ENCODE results near the gene HMGB4.

The HMGB4 gene

GRCh38 chr1:33849211-33849610 is 14.7 kb upstream of the HMGB4 start:
- DNase-seq, result no peak

GRCh38 chr1:33850481-33850880 is 13.4 kb upstream of the HMGB4 start:
- no peak for DNase-seq

DNA sequence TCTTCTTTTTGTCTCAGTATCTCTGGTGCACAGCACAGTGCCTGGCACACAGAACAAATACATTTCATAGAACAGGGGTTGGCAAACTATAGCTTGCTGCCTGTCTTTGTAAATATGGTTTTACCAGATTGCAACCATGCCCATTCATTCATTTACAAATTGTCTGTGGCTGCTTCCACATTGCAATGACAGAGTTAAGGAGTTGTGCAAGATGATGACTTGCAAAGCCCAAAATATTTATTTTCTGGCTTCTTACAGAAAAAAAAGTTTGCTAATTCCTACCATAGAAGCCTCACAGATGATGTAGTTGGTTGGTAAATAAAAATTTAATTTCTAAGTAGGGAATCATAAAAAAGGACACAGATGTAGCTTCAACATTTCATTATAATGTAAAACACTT is 11.2 kb upstream of the HMGB4 start:
- DNase-seq, result no peak

DNA sequence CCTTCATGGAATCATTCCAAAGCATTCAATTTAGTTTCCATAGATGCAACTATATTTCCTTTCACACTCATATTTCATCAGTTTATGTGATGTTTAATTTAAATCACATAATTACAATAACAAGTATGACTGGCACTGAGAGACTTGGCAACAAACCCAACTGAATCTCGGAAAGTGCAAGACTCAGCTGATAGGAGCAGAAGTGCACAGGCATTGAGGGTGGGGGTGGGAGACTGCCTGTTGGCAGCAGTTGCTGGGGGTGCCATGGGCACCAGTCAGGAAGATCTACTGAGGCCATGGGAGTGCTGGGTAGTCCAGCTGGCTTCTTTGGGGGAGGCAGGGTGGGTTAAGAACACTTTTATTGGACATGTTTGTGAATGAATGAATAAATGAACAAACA is 10.4 kb upstream of the HMGB4 start:
- DNase-seq, result no peak

GRCh38 chr1:33854091-33854490 is 9.8 kb upstream of the HMGB4 start:
- DNase-seq, result no peak

- no peak for DNase-seq
Observed at GRCh38 chr1:33860671-33861070, 3.2 kb upstream of the HMGB4 start.

DNA sequence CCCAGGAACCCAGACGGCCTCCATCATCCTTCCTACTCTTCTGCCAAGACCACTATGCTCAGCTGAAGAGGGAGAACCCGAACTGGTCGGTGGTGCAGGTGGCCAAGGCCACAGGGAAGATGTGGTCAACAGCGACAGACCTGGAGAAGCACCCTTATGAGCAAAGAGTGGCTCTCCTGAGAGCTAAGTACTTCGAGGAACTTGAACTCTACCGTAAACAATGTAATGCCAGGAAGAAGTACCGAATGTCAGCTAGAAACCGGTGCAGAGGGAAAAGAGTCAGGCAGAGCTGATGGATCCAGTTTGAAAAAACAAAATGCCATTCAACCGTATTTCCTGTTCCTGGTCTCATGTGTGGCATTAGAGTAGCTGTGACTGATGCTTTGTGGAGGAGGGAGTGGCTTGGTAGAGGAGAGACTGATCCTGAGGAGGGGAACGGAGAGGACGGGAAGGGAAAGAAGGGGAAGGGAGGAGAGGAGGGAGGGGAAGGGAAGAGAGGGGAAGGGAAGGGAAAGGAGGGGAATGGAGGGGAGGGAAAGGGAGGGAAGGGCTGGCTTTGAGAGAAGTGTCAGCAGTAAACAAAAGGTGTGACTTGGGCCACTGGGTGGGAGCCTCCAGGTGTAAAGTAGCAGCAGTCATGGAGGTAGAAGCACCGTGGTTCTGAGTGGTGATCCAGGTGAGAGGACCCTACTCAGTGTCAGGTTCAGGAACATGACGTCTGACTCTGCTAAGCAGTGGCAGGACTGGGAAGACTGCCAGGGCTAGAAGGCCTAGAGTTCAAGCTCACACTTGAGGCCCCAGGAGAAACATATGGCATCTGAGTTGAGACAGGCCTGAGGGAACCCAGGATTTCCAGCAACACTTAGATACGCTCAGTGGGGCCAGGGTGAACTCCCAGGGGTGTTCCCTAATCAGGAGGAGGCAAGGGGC is 846 bp downstream of the HMGB4 start:
- DNase-seq, result no peak

- DNase-seq, result no peak
Observed at GRCh38 chr1:33866281-33866680, 2.4 kb downstream of the HMGB4 start.

DNA sequence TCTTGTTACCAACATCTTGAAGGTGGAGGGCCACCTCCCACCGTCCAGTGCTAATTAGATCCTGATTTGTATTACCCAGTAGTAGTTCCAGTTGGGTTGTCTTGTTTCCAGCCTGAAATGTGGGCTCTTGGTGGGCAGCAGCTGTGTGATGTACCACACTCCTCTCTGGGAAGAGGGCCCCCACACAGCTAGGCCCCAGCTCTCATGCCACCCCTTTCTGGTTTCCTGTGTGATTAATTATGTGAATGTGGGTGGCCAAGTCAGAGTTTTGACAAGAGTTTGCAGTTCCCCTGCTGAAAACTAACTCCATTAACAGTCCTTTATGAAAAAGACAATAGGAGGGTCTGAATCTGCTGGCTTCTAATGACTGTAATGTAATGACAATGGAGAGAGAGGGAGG is 3.8 kb downstream of the HMGB4 start:
- no peak for DNase-seq

GRCh38 chr1:33872275-33872674 is 8.4 kb downstream of the HMGB4 start:
- DNase-seq, result no peak

DNA sequence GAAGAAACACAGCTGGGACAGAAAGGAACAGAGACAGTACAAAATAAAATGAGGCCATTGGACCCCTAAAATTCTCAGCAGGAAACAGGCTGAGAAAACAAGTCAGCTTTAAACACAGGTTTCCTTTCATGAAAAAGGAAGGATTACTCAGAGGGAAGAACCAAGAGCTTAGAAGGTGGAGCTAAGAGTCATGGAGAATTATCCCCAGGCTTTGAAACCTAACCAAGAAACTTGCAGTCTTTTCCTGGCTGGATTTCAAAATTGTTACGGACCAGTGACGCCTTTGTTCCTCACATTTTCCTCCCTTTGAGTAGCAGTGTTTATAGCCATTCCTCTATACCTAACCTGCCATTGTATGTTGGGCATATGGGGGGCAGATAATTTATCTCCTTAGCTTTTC is 8.8 kb downstream of the HMGB4 start:
- no peak for DNase-seq

DNA sequence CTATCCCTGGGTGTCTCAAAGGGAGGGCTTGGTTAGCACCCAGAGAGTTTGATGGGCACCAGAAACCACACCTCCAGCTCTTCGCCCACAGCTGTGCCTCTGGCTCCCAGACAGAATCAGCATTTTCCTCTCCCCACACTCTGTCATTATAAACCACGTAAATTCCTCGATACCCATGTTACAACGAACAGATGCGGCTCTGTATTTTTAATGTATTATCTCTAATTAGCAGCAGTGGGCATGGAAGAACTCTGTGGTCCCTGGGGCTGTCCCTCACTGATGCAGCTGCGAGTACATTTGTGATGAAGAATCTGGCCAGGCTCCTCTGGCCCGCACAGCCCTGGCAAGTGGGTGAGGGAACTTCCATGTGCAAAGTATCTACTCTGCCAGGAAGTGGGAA is 10.8 kb downstream of the HMGB4 start:
- DNase-seq, result no peak

GRCh38 chr1:33875862-33876261 is 12.0 kb downstream of the HMGB4 start:
- DNase-seq, result no peak

DNA sequence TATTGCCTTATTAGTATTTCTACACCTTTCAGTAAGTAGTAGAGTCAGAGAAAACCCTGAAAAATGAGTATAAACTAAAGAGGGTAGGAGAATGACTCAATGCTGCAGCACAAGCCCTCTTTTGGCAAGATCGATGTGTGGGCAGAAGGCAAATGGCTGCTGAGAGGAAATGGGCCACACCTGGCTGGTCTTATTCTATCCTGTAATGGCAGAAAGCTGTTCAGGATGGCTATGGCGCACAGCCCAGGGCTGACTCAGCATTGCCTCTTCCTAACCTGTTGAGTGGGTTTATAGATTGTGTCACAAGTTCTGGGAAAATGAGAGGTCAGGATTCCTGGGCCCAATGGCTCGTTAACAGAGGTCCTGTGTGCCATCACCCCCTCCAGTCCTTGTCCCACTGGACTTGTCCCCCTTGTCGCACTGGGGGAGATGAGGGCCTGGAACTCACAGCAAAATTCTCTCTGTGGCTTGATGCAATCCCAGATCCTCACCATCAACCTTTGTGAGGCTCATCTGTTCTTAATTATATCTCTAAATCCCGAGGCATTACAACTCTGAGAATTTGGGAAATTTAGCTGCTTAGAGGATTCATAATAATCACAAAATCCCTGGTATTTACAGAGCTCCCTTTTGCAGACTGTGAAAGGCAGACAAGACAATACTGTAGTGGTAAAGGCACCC is 13.2 kb downstream of the HMGB4 start:
- DNase-seq, result no peak

DNA sequence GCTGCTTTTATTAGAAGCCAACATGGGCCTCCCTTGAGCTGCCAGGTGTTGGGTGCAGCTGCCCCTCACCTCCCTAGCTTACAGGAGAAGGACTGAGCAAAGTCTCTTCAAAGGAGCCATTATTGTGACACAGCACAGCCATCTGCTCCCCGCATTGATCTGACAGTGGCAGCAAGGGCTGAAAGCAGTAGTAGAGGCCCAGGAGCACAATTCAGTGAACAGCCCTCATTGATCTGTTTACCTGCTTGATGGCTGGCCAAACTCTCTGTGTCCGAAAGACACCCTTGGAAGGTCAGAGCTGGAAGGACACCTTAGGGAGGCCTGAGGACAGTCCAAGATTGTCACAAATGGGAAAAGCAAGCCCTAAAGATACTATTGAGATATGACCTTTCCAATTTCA is 14.5 kb downstream of the HMGB4 start:
- no peak for DNase-seq

GRCh38 chr1:33880305-33880704 is 16.4 kb downstream of the HMGB4 start:
- DNase-seq, result no peak

DNA sequence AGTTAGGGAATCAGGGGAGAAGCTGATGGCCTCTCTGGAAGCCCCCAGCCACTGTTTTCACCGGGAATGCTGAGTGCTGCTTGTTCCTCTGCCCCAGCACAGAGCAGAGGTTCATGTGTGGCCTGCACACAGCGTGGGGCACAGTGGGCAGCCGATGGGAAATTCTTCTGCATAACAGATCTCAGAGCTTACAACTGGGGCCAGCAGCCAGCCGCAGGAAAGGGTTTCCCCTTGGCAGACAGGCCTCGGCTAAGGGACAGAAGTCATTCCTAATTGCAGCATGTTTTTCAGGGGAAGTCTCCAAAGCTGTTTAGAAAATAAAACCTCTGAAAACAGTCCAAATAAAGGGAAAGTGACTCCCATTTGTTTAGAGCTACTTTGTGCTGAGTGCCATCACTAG is 22.6 kb downstream of the HMGB4 start:
- no peak for DNase-seq

GRCh38 chr1:33893147-33893830 is 29.4 kb downstream of the HMGB4 start:
- no peak for DNase-seq

GRCh38 chr1:33895396-33895795 is 31.5 kb downstream of the HMGB4 start:
- no peak for DNase-seq

GRCh38 chr1:33895976-33896375 is 32.1 kb downstream of the HMGB4 start:
- DNase-seq, result no peak

GRCh38 chr1:33897092-33897725 is 33.3 kb downstream of the HMGB4 start:
- DNase-seq, result no peak

DNA sequence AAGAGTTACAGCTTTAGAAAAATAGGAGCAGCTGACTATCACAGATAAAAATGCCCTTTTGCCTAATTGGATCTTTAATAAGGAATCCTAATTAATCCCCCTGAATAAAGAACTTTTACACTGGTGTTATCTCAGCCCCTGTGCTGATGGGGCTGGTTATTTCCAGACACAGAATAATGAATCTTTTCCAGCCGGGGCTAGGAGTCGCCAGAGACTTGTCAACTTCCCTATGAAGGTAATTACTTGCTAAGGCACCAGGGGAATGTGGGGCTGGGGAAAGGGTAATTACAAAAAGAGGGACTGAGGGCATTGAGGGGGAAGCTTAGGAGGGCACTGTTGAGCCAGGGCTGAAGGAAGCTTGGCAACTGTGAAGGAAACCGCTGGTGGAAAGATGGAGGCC is 34.5 kb downstream of the HMGB4 start:
- no peak for DNase-seq

GRCh38 chr1:33898881-33899280 is 35.0 kb downstream of the HMGB4 start:
- no peak for DNase-seq

Data from NCI-H1436 (cell line).